NCI-H82 treated with DMSO at 0.1 percent for 48 hours (cell line): Measurements from ENCODE around the gene THSD8.

ENCODE experiments used
- DNase-seq: peaks from one replicate; lab custom pipeline; 2025; ENCODE audit not compliant: unreplicated experiment; lab: John Stamatoyannopoulos, UW

THSD8 gene

GRCh38 chr19:12801466-12802266 is at the start of gene THSD8, which contains the start of gene PRDX2:
THSD8 (plus strand) TSS chr19:12802069; CDS start chr19:12802072, 3 bp downstream.
PRDX2 (minus strand) TSS chr19:12801800; CDS start chr19:12801261, 539 bp downstream.
- DNase-seq, result peak; percentile 64

GRCh38 chr19:12754465-12755196 is 47.2 kb upstream of the THSD8 start:
- DNase-seq, result no peak

GRCh38 chr19:12756150-12756883 is 45.6 kb upstream of the THSD8 start:
- no peak for DNase-seq

GRCh38 chr19:12757544-12758274 is 44.2 kb upstream of the THSD8 start:
- peak; percentile 84 for DNase-seq

GRCh38 chr19:12759686-12760085 is 42.2 kb upstream of the THSD8 start:
- DNase-seq, result no peak

GRCh38 chr19:12763100-12763499 is 38.8 kb upstream of the THSD8 start:
- DNase-seq, result no peak

- no peak for DNase-seq
Measured at GRCh38 chr19:12764698-12765097, 37.2 kb upstream of the THSD8 start.

GRCh38 chr19:12766051-12766521 is 35.8 kb upstream of the THSD8 start:
- no peak for DNase-seq

- DNase-seq, result no peak
Measured at GRCh38 chr19:12767150-12767549, 34.7 kb upstream of the THSD8 start.

GRCh38 chr19:12767666-12768065 is 34.2 kb upstream of the THSD8 start:
- no peak for DNase-seq

GRCh38 chr19:12769689-12770088 is 32.2 kb upstream of the THSD8 start:
- peak; percentile 87 for DNase-seq

- DNase-seq, result no peak
Measured at GRCh38 chr19:12770922-12771321, 30.9 kb upstream of the THSD8 start.

GRCh38 chr19:12772323-12772722 is 29.5 kb upstream of the THSD8 start:
- no peak for DNase-seq

GRCh38 chr19:12773571-12773970 is 28.3 kb upstream of the THSD8 start:
- no peak for DNase-seq

- DNase-seq, result no peak
Measured at GRCh38 chr19:12774588-12775555, 27.0 kb upstream of the THSD8 start, which contains the start of gene HOOK2. HOOK2 (minus strand) TSS chr19:12775552; CDS start chr19:12775449, 103 bp downstream.

GRCh38 chr19:12777217-12778016 is 24.5 kb upstream of the THSD8 start:
- peak; percentile 87 for DNase-seq

- DNase-seq, result peak; percentile 86
Measured at GRCh38 chr19:12778017-12778904, 23.6 kb upstream of the THSD8 start.

GRCh38 chr19:12778905-12779161 is 23.0 kb upstream of the THSD8 start:
- no peak for DNase-seq
